GM12878 (cell line): ENCODE data around the gene SEC31A. TPM values are rescaled to one million over a fixed set of nuclear protein-coding genes. Genes with fewer than 3 reads are reported as not detected.

ENCODE experiments used
- CHD2 ChIP-seq: IDR thresholded peaks from 2 replicates; pipeline ENCODE4 v1.6.1; 2011; ENCODE audit warnings: low read depth, low read length, improper control_type of control experiment, borderline replicate concordance
- CREM ChIP-seq: IDR thresholded peaks from 2 replicates; pipeline ENCODE4 v1.6.1; 2014; ENCODE audit warnings: antibody characterized with exemption, low read depth
- FOXK2 ChIP-seq: fragments of 450-650 bp; IDR thresholded peaks from 2 replicates; pipeline ENCODE4 v1.6.1; 2017; ENCODE audit warnings: mild to moderate bottlenecking, moderate library complexity
- FOXM1 ChIP-seq: IDR thresholded peaks from 2 replicates; pipeline ENCODE4 v1.6.1; 2012; ENCODE audit warnings: low read depth, mild to moderate bottlenecking, inconsistent platforms, low read length, moderate library complexity
- HDAC2 ChIP-seq: fragments of 200-600 bp; sonication (generic); IDR thresholded peaks from 2 replicates; pipeline ENCODE4 v1.6.1; 2017
- IKZF1 ChIP-seq: fragments of 450-650 bp; conservative IDR thresholded peaks from 2 replicates; pipeline ENCODE4 v1.6.1; 2017; ENCODE audit warnings: antibody characterized with exemption, mild to moderate bottlenecking
- KDM1A ChIP-seq: fragments of 200-600 bp; sonication (generic); IDR thresholded peaks from 2 replicates; pipeline ENCODE4 v1.6.1; 2016; ENCODE audit warnings: borderline replicate concordance
- MYC ChIP-seq: IDR thresholded peaks from 2 replicates; pipeline ENCODE4 v1.6.1; 2011; ENCODE audit warnings: mild to moderate bottlenecking, low read length, moderate library complexity, inconsistent platforms; ENCODE audit not compliant: insufficient read depth, insufficient replicate concordance, insufficient read length, severe bottlenecking
- NFXL1 ChIP-seq: fragments of 450-650 bp; IDR thresholded peaks from 2 replicates; pipeline ENCODE4 v1.6.1; 2017; ENCODE audit warnings: antibody characterized with exemption, mild to moderate bottlenecking, borderline replicate concordance
- POLR2A ChIP-seq: IDR thresholded peaks from 2 replicates; pipeline ENCODE4 v1.6.1; 2011; ENCODE audit warnings: low read depth, mild to moderate bottlenecking, low read length
- POLR2AphosphoS5 ChIP-seq: IDR thresholded peaks from 2 replicates; pipeline ENCODE4 v1.6.1; 2011; ENCODE audit warnings: mild to moderate bottlenecking, low read length, inconsistent platforms
- RFX5 ChIP-seq: IDR thresholded peaks from 2 replicates; pipeline ENCODE4 v1.6.1; 2011; ENCODE audit warnings: low read depth, low read length, improper control_type of control experiment
- SRF ChIP-seq, 2 experiments: IDR thresholded peaks; 2 replicates each; pipeline ENCODE4 v1.6.1; 2011; ENCODE audit warnings: low read depth in 2 of 2, low read length in 2 of 2, mild to moderate bottlenecking in 1 of 2, moderate library complexity in 1 of 2
- SUPT20H ChIP-seq: IDR thresholded peaks from 2 replicates; pipeline ENCODE4 v1.6.1; 2011; ENCODE audit warnings: low read depth, mild to moderate bottlenecking, low read length, moderate library complexity, borderline replicate concordance; ENCODE audit not compliant: control insufficient read depth
- ZBED1 ChIP-seq: IDR thresholded peaks from 2 replicates; pipeline ENCODE4 v1.6.1; 2016; ENCODE audit warnings: borderline replicate concordance
- polyA plus RNA-seq, 11 experiments: library from polyadenylated mRNA; depleted of rRNA in 4 of 11; unstranded in 6 of 11; stranded (reverse) in 5 of 11; fragments of >200 nt; fragmentation: Nextera tagmentation in 4 of 11; fragmentation: Illumina TruSeq in 1 of 11; extraction: Ambion mirVana in 4 of 11; extraction: Trizol in 1 of 11; gene quantifications; 1 replicate in 1 of 11; 2 replicates in 10 of 11; pipeline versions ENCODE4 v1.2.1 to v1.2.3, GENCODE V29; 2011 to 2016; ENCODE audit warnings: inconsistent platforms in 2 of 11, missing spikeins in 2 of 11, low read depth in 1 of 11
- total RNA-seq, 4 experiments: library from RNA; depleted of rRNA in 3 of 4; stranded (reverse); fragments of >200 nt in 3 of 4; fragmentation: Illumina TruSeq in 1 of 4; extraction: Trizol in 1 of 4; gene quantifications; 2 replicates each; pipeline versions ENCODE4 v1.2.1 to v1.2.3, GENCODE V29; 2013 to 2021
- TF ChIP-seq, protein P1 (sequence below): fragments of 450-650 bp; formaldehyde crosslinking; IDR thresholded peaks from 2 replicates; pipeline ENCODE4 v1.4.0; 2020; ENCODE audit warnings: mild to moderate bottlenecking, moderate library complexity
- TF ChIP-seq, protein P2 (sequence below): fragments of 150-350 bp; IDR thresholded peaks from 2 replicates; pipeline ENCODE4 v1.6.1; 2016; ENCODE audit warnings: low read depth, low read length
- TF ChIP-seq, protein P3 (sequence below): IDR thresholded peaks from 2 replicates; pipeline ENCODE4 v1.6.1; 2012; ENCODE audit warnings: improper control_type of control experiment, low read depth, low read length; ENCODE audit not compliant: insufficient replicate concordance

Gene SEC31A
- total and polyA plus RNA-seq, 10 of the 15 experiments (the other 5 are each of a cell fraction or from before 2014, with no cell fraction given), result 74.6 to 171 (median 129) TPM

DNA sequence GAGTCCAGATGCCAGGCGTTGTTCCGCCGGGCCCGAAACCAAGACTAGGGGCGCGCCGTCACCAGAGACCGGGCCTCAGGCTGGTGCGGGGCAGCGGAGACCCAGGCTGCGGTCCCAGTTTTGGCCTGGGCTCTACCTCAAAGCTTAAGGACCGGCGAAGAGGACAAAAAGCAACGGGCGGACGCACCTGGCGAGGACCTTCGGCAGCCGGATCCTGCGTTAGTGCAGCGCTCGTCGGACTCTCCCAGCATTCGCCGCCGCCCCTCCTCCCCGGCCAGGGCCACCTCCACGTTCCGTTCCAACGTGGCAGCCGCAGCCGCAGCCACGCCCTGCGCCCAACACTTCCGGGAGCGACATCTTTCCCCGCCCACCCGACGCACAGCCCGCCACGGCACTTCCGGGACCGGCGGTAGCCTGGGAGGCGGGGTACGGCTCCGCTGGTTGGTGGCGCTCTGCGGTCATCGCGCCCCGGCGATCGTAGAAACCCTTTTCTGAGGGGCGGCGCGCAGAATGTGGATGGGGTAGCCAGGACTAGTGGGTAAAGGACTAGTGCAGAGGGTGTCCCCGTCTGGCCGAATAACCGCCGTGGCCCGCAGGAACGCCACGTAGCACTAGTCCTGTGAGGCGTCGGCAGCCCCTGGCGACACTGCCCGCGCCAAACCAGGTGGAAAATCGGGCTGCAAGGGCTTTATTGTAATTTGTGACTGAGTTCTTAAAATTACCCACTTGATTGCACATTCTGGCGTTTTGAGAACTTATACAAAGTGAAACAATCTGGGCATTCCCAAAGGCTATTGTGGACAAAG is at the start of gene SEC31A (continued):
- TF ChIP-seq MYC (peak; percentile 68), CHD2 (peak; percentile 94), NFXL1 (no peak), FOXM1 (0 out of 2 replicates have a peak, but pooled peaks have one; percentile 39), CREM (peak; percentile 94), IKZF1 (peak; percentile 77), SUPT20H (no peak), SRF (IDR thresholded peaks at IDR 0.05; ENCODE audit: low read depth in 2 of 2, low read length in 2 of 2) (peak; percentile 38 to 67; a peak in 3 of 4 replicates), FOXK2 (no peak), POLR2AphosphoS5 (peak; percentile 98), KDM1A (no peak), POLR2A (peak; percentile 99), HDAC2 (no peak), RFX5 (no peak; the same call in 1 of the 2 replicates), ZBED1 (no peak)
- TF ChIP-seq, protein P1, sequence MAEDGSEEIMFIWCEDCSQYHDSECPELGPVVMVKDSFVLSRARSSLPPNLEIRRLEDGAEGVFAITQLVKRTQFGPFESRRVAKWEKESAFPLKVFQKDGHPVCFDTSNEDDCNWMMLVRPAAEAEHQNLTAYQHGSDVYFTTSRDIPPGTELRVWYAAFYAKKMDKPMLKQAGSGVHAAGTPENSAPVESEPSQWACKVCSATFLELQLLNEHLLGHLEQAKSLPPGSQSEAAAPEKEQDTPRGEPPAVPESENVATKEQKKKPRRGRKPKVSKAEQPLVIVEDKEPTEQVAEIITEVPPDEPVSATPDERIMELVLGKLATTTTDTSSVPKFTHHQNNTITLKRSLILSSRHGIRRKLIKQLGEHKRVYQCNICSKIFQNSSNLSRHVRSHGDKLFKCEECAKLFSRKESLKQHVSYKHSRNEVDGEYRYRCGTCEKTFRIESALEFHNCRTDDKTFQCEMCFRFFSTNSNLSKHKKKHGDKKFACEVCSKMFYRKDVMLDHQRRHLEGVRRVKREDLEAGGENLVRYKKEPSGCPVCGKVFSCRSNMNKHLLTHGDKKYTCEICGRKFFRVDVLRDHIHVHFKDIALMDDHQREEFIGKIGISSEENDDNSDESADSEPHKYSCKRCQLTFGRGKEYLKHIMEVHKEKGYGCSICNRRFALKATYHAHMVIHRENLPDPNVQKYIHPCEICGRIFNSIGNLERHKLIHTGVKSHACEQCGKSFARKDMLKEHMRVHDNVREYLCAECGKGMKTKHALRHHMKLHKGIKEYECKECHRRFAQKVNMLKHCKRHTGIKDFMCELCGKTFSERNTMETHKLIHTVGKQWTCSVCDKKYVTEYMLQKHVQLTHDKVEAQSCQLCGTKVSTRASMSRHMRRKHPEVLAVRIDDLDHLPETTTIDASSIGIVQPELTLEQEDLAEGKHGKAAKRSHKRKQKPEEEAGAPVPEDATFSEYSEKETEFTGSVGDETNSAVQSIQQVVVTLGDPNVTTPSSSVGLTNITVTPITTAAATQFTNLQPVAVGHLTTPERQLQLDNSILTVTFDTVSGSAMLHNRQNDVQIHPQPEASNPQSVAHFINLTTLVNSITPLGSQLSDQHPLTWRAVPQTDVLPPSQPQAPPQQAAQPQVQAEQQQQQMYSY, result no peak
- TF ChIP-seq, protein P2, sequence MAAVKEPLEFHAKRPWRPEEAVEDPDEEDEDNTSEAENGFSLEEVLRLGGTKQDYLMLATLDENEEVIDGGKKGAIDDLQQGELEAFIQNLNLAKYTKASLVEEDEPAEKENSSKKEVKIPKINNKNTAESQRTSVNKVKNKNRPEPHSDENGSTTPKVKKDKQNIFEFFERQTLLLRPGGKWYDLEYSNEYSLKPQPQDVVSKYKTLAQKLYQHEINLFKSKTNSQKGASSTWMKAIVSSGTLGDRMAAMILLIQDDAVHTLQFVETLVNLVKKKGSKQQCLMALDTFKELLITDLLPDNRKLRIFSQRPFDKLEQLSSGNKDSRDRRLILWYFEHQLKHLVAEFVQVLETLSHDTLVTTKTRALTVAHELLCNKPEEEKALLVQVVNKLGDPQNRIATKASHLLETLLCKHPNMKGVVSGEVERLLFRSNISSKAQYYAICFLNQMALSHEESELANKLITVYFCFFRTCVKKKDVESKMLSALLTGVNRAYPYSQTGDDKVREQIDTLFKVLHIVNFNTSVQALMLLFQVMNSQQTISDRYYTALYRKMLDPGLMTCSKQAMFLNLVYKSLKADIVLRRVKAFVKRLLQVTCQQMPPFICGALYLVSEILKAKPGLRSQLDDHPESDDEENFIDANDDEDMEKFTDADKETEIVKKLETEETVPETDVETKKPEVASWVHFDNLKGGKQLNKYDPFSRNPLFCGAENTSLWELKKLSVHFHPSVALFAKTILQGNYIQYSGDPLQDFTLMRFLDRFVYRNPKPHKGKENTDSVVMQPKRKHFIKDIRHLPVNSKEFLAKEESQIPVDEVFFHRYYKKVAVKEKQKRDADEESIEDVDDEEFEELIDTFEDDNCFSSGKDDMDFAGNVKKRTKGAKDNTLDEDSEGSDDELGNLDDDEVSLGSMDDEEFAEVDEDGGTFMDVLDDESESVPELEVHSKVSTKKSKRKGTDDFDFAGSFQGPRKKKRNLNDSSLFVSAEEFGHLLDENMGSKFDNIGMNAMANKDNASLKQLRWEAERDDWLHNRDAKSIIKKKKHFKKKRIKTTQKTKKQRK, result no peak
- TF ChIP-seq, protein P3, sequence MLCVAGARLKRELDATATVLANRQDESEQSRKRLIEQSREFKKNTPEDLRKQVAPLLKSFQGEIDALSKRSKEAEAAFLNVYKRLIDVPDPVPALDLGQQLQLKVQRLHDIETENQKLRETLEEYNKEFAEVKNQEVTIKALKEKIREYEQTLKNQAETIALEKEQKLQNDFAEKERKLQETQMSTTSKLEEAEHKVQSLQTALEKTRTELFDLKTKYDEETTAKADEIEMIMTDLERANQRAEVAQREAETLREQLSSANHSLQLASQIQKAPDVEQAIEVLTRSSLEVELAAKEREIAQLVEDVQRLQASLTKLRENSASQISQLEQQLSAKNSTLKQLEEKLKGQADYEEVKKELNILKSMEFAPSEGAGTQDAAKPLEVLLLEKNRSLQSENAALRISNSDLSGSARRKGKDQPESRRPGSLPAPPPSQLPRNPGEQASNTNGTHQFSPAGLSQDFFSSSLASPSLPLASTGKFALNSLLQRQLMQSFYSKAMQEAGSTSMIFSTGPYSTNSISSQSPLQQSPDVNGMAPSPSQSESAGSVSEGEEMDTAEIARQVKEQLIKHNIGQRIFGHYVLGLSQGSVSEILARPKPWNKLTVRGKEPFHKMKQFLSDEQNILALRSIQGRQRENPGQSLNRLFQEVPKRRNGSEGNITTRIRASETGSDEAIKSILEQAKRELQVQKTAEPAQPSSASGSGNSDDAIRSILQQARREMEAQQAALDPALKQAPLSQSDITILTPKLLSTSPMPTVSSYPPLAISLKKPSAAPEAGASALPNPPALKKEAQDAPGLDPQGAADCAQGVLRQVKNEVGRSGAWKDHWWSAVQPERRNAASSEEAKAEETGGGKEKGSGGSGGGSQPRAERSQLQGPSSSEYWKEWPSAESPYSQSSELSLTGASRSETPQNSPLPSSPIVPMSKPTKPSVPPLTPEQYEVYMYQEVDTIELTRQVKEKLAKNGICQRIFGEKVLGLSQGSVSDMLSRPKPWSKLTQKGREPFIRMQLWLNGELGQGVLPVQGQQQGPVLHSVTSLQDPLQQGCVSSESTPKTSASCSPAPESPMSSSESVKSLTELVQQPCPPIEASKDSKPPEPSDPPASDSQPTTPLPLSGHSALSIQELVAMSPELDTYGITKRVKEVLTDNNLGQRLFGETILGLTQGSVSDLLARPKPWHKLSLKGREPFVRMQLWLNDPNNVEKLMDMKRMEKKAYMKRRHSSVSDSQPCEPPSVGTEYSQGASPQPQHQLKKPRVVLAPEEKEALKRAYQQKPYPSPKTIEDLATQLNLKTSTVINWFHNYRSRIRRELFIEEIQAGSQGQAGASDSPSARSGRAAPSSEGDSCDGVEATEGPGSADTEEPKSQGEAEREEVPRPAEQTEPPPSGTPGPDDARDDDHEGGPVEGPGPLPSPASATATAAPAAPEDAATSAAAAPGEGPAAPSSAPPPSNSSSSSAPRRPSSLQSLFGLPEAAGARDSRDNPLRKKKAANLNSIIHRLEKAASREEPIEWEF, result no peak
